GM21381 (cell line): ENCODE results near the gene ACSM6.
"Not testable (repeated sequence)": the region's sequence is repeated elsewhere in the genome, so short reads cannot be mapped to it uniquely, and the experiment has no call there.

Experiments used
- ATAC-seq: cut with Tn5 transposase; IDR thresholded peaks from one replicate; pipeline ENCODE4 v1.9.1; 2021; ENCODE audit warnings: mild to moderate bottlenecking, moderate library complexity; ENCODE audit not compliant: unreplicated experiment

Gene ACSM6

GRCh38 chr10:95214369-95214768 lies 20.3 kb downstream of the ACSM6 start:
- ATAC-seq = no peak

GRCh38 chr10:95214793-95215192 lies 20.8 kb downstream of the ACSM6 start:
- no peak for ATAC-seq

DNA sequence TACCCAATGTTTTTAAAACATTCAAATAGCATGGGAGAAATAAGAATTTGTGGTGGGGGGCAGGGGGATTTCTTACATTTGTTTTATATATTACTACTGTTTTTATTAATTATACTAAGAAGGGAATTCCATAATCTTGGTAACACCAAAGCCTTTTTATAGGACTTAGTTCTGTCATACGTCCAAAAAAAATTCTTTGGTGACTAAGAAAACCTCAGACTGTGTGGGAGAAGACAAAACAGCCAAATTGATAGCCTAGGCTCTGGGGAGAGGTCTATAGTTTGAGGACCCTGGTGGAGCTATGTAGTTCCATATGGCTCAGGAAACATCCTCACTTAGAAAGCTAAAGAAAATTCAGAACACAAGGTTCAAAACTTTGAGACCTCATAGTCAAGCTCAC lies 23.4 kb downstream of the ACSM6 start:
- no peak for ATAC-seq

- ATAC-seq = no peak
Observed at GRCh38 chr10:95220539-95220938, 26.5 kb downstream of the ACSM6 start.

- no peak for ATAC-seq
Observed at GRCh38 chr10:95221124-95221523, 27.1 kb downstream of the ACSM6 start.

DNA sequence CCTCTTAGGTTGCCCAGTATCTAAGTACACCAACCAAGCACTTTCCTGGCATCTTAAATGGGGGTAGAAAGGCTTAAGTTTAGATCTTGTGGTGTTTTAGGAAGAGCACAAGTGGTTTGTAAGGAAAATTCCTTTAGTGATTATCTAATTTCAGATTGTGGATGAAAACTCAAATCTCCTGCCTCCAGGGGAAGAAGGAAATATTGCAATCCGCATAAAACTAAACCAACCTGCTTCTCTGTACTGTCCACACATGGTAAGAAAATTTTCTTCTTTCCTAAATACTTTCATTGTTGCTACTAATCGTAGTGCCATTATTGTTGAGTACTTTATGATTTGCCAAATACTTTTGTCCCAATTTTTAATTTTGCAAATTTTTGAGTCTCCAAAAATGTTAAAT lies 31.1 kb downstream of the ACSM6 start:
- no peak for ATAC-seq

GRCh38 chr10:95228934-95229723 lies 35.1 kb downstream of the ACSM6 start:
- not testable (repeated sequence) for ATAC-seq

DNA sequence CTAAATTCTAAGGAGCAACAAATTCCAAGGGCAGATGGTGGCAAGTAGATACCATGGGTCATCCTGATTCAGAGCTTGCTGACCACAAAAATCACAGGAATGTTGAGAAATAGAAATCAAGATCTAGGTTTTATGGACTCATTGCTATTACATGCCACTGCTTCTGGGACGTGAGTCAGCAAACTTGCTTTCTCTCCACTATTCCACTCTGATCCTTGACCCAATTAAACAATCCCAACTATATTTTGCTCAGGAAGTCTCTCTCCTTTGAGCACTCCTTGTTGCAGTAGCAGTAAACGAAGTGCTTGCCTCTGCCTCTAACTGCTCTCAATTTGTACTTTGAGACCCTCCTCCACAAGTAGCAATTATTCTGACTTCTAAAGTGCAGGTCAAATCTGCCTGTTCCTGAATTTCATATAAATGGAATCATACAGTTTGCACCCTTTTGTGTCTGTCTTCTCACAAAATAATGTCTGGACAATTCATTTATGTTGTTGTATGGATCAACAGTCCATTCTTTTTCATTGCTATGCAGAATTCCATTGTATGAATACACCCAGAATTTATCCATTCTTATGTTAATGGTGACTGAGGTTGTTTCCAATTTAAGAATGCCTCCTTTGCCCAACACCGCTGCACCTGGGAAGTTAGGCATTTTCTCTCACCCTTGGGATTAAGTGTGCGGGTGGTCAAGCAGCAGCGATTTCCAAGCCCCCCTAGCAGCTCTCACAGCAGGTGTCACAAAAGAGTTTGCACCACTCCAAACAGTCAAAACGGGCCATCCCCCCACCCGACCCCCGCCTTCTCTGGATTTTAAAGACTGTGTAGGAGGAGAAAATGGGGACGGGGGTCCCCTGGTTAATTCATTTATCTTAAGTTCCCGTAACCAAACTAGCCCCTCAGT lies 35.9 kb downstream of the ACSM6 start:
- ATAC-seq = no peak

DNA sequence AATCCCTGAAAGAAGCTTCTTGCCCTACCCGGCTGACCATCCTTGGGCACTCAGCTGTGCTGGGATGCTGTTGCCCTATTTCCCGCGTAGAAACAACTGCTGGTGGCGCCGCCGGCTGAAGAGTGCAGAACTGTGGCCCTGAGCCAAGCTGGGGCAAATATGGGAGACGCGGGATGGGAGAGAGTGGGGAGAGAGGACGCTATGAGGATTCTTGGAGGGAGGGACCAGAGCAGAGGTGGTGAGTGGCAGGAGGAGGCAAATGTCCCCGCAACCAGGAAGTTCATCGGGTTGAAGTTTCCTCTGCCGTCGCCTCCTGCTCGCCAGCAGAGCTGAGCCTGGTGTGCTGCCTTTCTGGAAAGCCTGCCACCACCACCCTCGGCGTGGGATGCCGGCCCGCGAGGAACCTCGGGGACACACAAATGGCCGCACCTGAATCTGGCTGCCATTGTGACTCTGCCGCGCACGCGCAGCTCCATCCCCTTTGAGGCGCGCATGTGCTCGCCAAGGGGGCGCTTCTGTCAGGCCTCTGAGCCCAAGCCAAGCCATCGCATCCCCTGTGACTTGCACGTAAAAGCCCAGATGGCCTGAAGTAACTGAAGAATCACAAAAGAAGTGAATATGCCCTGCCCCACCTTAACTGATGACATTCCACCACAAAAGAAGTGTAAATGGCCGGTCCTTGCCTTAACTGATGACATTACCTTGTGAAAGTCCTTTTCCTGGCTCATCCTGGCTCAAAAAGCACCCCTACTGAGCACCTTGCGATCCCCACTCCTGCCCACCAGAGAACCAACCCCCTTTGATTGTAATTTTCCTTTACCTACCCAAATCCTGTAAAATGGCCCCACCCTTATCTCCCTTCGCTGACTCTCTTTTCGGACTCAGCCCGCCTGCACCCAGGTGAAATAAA lies 36.9 kb downstream of the ACSM6 start:
- not testable (repeated sequence) for ATAC-seq

GRCh38 chr10:95233377-95234034 lies 39.5 kb downstream of the ACSM6 start:
- ATAC-seq = no peak

GRCh38 chr10:95234951-95235350 lies 40.9 kb downstream of the ACSM6 start:
- no peak for ATAC-seq

- no peak for ATAC-seq
Observed at GRCh38 chr10:95235676-95236067, 41.6 kb downstream of the ACSM6 start.

- ATAC-seq = peak; percentile 96
Observed at GRCh38 chr10:95236068-95236903, 42.2 kb downstream of the ACSM6 start.

DNA sequence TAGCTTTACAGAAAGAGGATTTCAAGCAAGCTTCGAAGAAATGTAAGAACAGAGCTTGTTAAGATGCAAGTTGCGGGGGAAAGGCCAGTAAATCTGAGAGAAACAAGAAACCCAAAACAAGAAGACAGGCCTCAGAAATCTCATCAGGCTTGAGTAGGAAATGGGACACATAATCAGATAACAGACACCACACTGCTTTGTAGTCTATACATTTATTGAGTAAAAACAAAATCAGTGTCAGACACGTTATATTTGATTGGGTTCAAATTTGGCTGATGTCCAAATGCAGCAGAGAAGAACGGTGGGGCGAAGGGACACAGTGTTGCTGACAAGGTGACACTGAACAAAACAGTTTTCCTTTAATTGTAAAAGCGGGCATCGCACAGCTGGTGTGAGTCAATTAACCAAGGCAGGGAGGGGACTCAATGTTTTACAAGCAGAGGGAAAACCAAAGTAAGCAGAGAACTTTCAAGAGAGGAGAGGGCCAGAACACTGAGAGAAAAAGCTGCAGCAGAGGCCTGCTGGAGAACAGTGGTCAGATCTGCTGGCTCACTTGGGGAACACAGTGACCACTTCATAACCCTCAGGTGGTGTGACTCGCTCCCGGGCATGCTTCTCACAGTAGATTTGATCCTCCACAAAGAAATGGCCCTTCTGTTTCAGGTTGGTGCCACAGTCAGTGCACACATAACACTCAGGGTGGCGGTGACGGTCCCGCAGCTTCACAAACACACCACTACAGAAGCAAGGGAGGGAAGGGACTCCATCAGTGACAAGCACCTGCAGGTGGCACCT lies 43.5 kb downstream of the ACSM6 start:
- ATAC-seq = no peak

DNA sequence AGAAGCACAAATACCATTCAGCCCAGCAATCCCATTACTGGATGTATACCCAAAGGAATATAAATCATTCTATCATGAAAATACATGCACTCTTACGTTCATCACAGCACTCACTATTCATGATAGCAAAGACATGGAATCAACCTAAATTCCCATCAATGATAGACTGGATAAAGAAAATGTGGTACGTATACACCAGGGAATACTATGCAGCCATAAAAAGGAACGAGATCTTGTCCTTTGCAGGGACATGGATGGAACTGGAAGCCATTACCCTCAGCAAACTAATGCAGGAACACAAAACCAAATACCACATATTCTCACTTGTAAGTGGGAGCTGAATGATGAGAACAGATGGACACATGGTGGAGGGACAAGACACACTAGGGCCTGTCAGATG lies 46.1 kb downstream of the ACSM6 start:
- not testable (repeated sequence) for ATAC-seq

GRCh38 chr10:95240811-95241210 lies 46.8 kb downstream of the ACSM6 start:
- ATAC-seq = no peak

DNA sequence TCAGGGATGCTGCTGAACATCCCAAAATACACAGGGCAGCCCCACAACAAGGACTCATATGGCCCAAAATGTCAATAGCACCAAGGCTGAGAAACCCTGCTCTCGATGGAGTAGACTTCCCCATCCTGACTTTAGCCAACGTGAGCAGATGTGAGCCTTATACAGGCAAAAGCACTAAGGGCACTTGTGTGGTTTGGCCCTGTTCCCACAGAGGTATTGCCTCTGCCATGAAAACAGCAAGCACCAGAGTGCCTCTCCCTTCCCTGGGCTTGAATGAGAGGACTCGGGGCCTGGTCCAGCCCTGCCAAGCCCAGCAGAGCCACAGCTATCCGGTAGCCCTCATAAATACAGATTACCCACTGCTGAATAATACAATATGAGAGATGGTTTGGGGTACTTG lies 47.5 kb downstream of the ACSM6 start:
- ATAC-seq = no peak

- no peak for ATAC-seq
Observed at GRCh38 chr10:95242581-95243317, 48.7 kb downstream of the ACSM6 start.
